Measurements from ENCODE around the gene PAPOLB. TPM values are rescaled to one million over a fixed set of nuclear protein-coding genes. Genes with fewer than 3 reads are reported as not detected.

The PAPOLB gene
- total RNA-seq, 5 donors from 2014 or later (not counting 1 experiment from before 2014, with no cell fraction given): not detected

GRCh38 chr7:4837803-4838625 lies 23.8 kb downstream of the PAPOLB start:
- 87% methylated on average over 23 of the region's 30 CpGs for WGBS (ENCODE audit: insufficient coverage)
- DNase-seq (no peak), ATAC-seq (replicated peaks in 1 of 4) (no peak)
- H3K9me3 ChIP-seq: no peaks in the 10 kb centered on the region
- peaks cover 0 to 22% of the 10 kb centered on the region in 2 experiments for H3K27me3 ChIP-seq (replicated peaks in 1 of 2; ENCODE audit: control insufficient read depth in 2 of 2, extremely low read depth in 1 of 2, insufficient read depth in 2 of 2, low read length in 1 of 2)
- CTCF ChIA-PET: no interaction called here
- Mint-ChIP-seq H3K9me3 (no peaks in the 10 kb centered on the region), H3K36me3 (no peaks in the 10 kb centered on the region), H3K27ac (no peak overlapping the region), H3K4me3 (no peak overlapping the region), H3K27me3 (no peaks in the 10 kb centered on the region), H3K4me1 (no peaks in the 10 kb centered on the region)
- POLR2A ChIA-PET: interaction anchor here in 1 of 2 donors (0.6 kb wide), 1 partner anchor 61 kb away, joined by 3 read pairs; no protein-coding TSS in a partner anchor
- H3K36me3 ChIP-seq (ENCODE audit: control insufficient read depth in 2 of 2, extremely low read depth in 1 of 2, insufficient read depth in 1 of 2, low read length in 1 of 2): no peaks in the 10 kb centered on the region
- H3K27ac ChIP-seq (ENCODE audit: low read length): no peak overlapping the region
- H3K4me3 ChIP-seq (ENCODE audit: control insufficient read depth in 1 of 2, extremely low read depth in 1 of 2, low read length in 1 of 2): no peak overlapping the region
- no peaks in the 10 kb centered on the region for H3K4me1 ChIP-seq (ENCODE audit: control insufficient read depth in 1 of 2, extremely low read depth in 1 of 2, insufficient read depth in 2 of 2, low read length in 2 of 2)

GRCh38 chr7:4837041-4837802 lies 24.6 kb downstream of the PAPOLB start:
- no peaks in the 10 kb centered on the region for H3K36me3 ChIP-seq (ENCODE audit: control insufficient read depth in 2 of 2, extremely low read depth in 1 of 2, insufficient read depth in 1 of 2, low read length in 1 of 2)
- CTCF ChIA-PET: no interaction called here
- no peak for DNase-seq
- H3K4me3 ChIP-seq (ENCODE audit: control insufficient read depth in 1 of 2, extremely low read depth in 1 of 2, low read length in 1 of 2): no peak overlapping the region
- no peaks in the 10 kb centered on the region for H3K36me3 Mint-ChIP-seq
- no peak overlapping the region for H3K4me3 Mint-ChIP-seq
- H3K9me3 ChIP-seq: no peaks in the 10 kb centered on the region
- H3K4me1 Mint-ChIP-seq: no peaks in the 10 kb centered on the region
- no peaks in the 10 kb centered on the region for H3K27me3 Mint-ChIP-seq
- H3K9me3 Mint-ChIP-seq: no peaks in the 10 kb centered on the region
- no peaks in the 10 kb centered on the region for H3K4me1 ChIP-seq (ENCODE audit: control insufficient read depth in 1 of 2, extremely low read depth in 1 of 2, insufficient read depth in 2 of 2, low read length in 2 of 2)
- 59% methylated on average over 22 of the region's 22 CpGs for WGBS (ENCODE audit: insufficient coverage)
- POLR2A ChIA-PET: no interaction called here
- no peak for ATAC-seq (replicated peaks in 1 of 4)
- peaks cover 0 to 16% of the 10 kb centered on the region in 2 experiments for H3K27me3 ChIP-seq (replicated peaks in 1 of 2; ENCODE audit: control insufficient read depth in 2 of 2, extremely low read depth in 1 of 2, insufficient read depth in 2 of 2, low read length in 1 of 2)
- H3K27ac ChIP-seq (ENCODE audit: low read length): no peak overlapping the region
- no peak overlapping the region for H3K27ac Mint-ChIP-seq

GRCh38 chr7:4836206-4836661 lies 25.6 kb downstream of the PAPOLB start:
- ATAC-seq (replicated peaks in 1 of 4): no peak
- no peaks in the 10 kb centered on the region for H3K4me1 Mint-ChIP-seq
- H3K9me3 Mint-ChIP-seq: no peaks in the 10 kb centered on the region
- no peaks in the 10 kb centered on the region for H3K27me3 Mint-ChIP-seq
- Histone ChIP-seq H3K4me1 (ENCODE audit: control insufficient read depth in 1 of 2, extremely low read depth in 1 of 2, insufficient read depth in 2 of 2, low read length in 2 of 2) (no peaks in the 10 kb centered on the region), H3K27me3 (replicated peaks in 1 of 2; ENCODE audit: control insufficient read depth in 2 of 2, extremely low read depth in 1 of 2, insufficient read depth in 2 of 2, low read length in 1 of 2) (peaks cover 0 to 15% of the 10 kb centered on the region in 2 experiments), H3K9me3 (no peaks in the 10 kb centered on the region), H3K27ac (ENCODE audit: low read length) (no peak overlapping the region), H3K36me3 (ENCODE audit: control insufficient read depth in 2 of 2, extremely low read depth in 1 of 2, insufficient read depth in 1 of 2, low read length in 1 of 2) (no peaks in the 10 kb centered on the region), H3K4me3 (ENCODE audit: control insufficient read depth in 1 of 2, extremely low read depth in 1 of 2, low read length in 1 of 2) (no peak overlapping the region)
- no peak overlapping the region for H3K27ac Mint-ChIP-seq
- CTCF ChIA-PET: no interaction called here
- POLR2A ChIA-PET: no interaction called here
- 98% methylated on average over 30 of the region's 30 CpGs for WGBS (ENCODE audit: insufficient coverage)
- DNase-seq: no peak
- H3K4me3 Mint-ChIP-seq: no peak overlapping the region
- no peaks in the 10 kb centered on the region for H3K36me3 Mint-ChIP-seq

GRCh38 chr7:4835398-4836205 lies 26.2 kb downstream of the PAPOLB start:
- no peaks in the 10 kb centered on the region for H3K4me1 Mint-ChIP-seq
- H3K36me3 ChIP-seq (ENCODE audit: control insufficient read depth in 2 of 2, extremely low read depth in 1 of 2, insufficient read depth in 1 of 2, low read length in 1 of 2): no peaks in the 10 kb centered on the region
- no peak overlapping the region for H3K4me3 ChIP-seq (ENCODE audit: control insufficient read depth in 1 of 2, extremely low read depth in 1 of 2, low read length in 1 of 2)
- peaks cover 0 to 15% of the 10 kb centered on the region in 2 experiments for H3K27me3 ChIP-seq (replicated peaks in 1 of 2; ENCODE audit: control insufficient read depth in 2 of 2, extremely low read depth in 1 of 2, insufficient read depth in 2 of 2, low read length in 1 of 2)
- ChIA-PET POLR2A (no interaction called here), CTCF (no interaction called here)
- 84% methylated on average over 22 of the region's 28 CpGs for WGBS (ENCODE audit: insufficient coverage)
- H3K27me3 Mint-ChIP-seq: no peaks in the 10 kb centered on the region
- H3K27ac ChIP-seq (ENCODE audit: low read length): no peak overlapping the region
- ATAC-seq (replicated peaks in 1 of 4): no peak
- H3K9me3 ChIP-seq: no peaks in the 10 kb centered on the region
- no peaks in the 10 kb centered on the region for H3K9me3 Mint-ChIP-seq
- no peaks in the 10 kb centered on the region for H3K4me1 ChIP-seq (ENCODE audit: control insufficient read depth in 1 of 2, extremely low read depth in 1 of 2, insufficient read depth in 2 of 2, low read length in 2 of 2)
- DNase-seq: no peak
- no peaks in the 10 kb centered on the region for H3K36me3 Mint-ChIP-seq
- H3K4me3 Mint-ChIP-seq: no peak overlapping the region
- H3K27ac Mint-ChIP-seq: no peak overlapping the region

- Histone ChIP-seq H3K27ac (ENCODE audit: low read length) (no peak overlapping the region), H3K4me3 (ENCODE audit: control insufficient read depth in 1 of 2, extremely low read depth in 1 of 2, low read length in 1 of 2) (no peak overlapping the region), H3K27me3 (replicated peaks in 1 of 2; ENCODE audit: control insufficient read depth in 2 of 2, extremely low read depth in 1 of 2, insufficient read depth in 2 of 2, low read length in 1 of 2) (peaks cover 0 to 12% of the 10 kb centered on the region in 2 experiments), H3K36me3 (ENCODE audit: control insufficient read depth in 2 of 2, extremely low read depth in 1 of 2, insufficient read depth in 1 of 2, low read length in 1 of 2) (no peaks in the 10 kb centered on the region), H3K4me1 (ENCODE audit: control insufficient read depth in 1 of 2, extremely low read depth in 1 of 2, insufficient read depth in 2 of 2, low read length in 2 of 2) (no peaks in the 10 kb centered on the region), H3K9me3 (no peaks in the 10 kb centered on the region)
- WGBS (ENCODE audit: insufficient coverage): 98% methylated on average over 50 of the region's 60 CpGs
- no peak for ATAC-seq (replicated peaks in 1 of 4)
- H3K4me3 Mint-ChIP-seq: no peak overlapping the region
- no peaks in the 10 kb centered on the region for H3K36me3 Mint-ChIP-seq
- CTCF ChIA-PET: interaction anchor here in 1 of 2 donors (0.9 kb wide), 1 partner anchor 34 kb away, joined by 4 read pairs; no protein-coding TSS in a partner anchor
- no peaks in the 10 kb centered on the region for H3K27me3 Mint-ChIP-seq
- no peak overlapping the region for H3K27ac Mint-ChIP-seq
- POLR2A ChIA-PET: no interaction called here
- no peak for DNase-seq
- no peaks in the 10 kb centered on the region for H3K9me3 Mint-ChIP-seq
- H3K4me1 Mint-ChIP-seq: peaks cover 4 to 6% (median 4%) of the 10 kb centered on the region in 3 donors
Measured at GRCh38 chr7:4834601-4835397, 27.0 kb downstream of the PAPOLB start.
